Measurements from ENCODE around the gene PNMA8A.

PNMA8A gene

GRCh38 chr19:46426506-46427162 lies 44.7 kb downstream of the PNMA8A start:
- peak; percentile 80 for DNase-seq

DNA sequence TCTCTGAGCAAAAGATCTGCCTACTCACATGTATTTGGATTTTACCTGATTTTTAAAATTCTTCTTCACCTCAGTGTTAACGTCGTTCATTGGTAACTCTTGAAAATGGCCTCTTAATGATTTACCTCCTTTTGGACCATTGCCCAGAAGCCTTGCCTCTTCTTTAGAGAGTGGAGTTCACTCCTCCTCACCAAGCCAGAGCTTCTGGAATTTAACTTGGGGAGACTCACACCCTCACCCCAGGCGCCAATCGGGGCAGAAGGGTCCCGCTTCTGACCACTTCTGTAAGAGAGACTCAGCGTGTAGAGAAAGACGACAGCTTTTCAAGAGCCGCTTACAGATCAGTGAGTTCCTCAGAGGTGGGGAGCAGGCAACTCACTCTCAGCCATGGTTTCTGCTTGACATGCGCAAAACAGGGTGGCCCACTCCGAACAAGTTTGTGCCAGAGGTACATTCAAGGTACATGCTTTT lies 45.3 kb downstream of the PNMA8A start:
- DNase-seq: no peak

GRCh38 chr19:46423188-46423587 lies 48.2 kb downstream of the PNMA8A start:
- no peak for DNase-seq

GRCh38 chr19:46422344-46422743 lies 49.0 kb downstream of the PNMA8A start:
- DNase-seq: no peak

GRCh38 chr19:46420056-46420455 lies 51.3 kb downstream of the PNMA8A start:
- DNase-seq: no peak
